ENCODE data around the gene SMPD1. TPM values are rescaled to one million over a fixed set of nuclear protein-coding genes. Genes with fewer than 3 reads are reported as not detected.

SMPD1 gene
- total and polyA plus RNA-seq, 2 of the 8 experiments (the other 6 are each of a cell fraction or from before 2014, with no cell fraction given): 1.9 to 2.4 TPM

DNA sequence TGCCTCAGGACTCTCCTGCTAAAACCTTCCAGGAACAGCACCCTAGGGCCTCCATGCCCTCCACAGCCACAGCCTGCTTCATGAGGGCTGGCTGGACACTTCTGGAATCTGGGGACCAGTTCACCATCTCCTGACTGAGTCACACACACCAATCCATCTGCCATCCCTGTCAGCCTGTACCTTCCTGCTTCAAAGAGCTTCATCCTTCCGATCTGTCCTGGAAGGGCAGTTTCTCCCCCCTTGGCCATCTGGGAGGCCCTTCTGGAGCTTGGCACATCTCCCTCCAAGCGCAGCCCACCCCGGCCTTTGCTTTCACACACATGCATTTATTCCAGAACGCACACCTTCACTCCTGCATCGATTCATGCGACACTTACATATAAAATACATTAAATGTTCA is 15.6 kb downstream of the SMPD1 start:
- H2AFZ ChIP-seq (ENCODE audit: low read length): no peak overlapping the region
- H3K9me3 ChIP-seq (ENCODE audit: insufficient read depth in 2 of 2, low read depth in 1 of 2, low read length in 1 of 2): no peaks in the 10 kb centered on the region
- H2AK5ac ChIP-seq (ENCODE audit: low read depth, low read length): no peak overlapping the region
- H3K27me3 ChIP-seq (replicated peaks in 1 of 4; ENCODE audit: control insufficient read depth in 3 of 4, extremely low read depth in 1 of 4, insufficient read depth in 3 of 4, low read length in 3 of 4): no peaks in the 10 kb centered on the region
- H2BK15ac ChIP-seq (ENCODE audit: low read length): no peak overlapping the region
- no peak overlapping the region for H3K4ac ChIP-seq (replicated peaks; ENCODE audit: insufficient read length, low read depth, low read length)
- FAIRE-seq: no peak
- ChIA-PET CTCF (ENCODE audit: partially characterized antibody) (interaction anchor here (1.1 to 9.5 kb wide), 7 partner anchors 11 to 37 kb away, joined by 3 to 79 read pairs (median 6); partner anchors contain the start of genes HPX and SMPD1), POLR2A (ENCODE audit: partially characterized antibody) (interaction anchor here (1.4 to 3.0 kb wide), 3 partner anchors 12 to 21 kb away, joined by 3 to 10 read pairs (median 7); partner anchors contain the start of gene APBB1)
- H4K20me1 ChIP-seq (replicated peaks in 1 of 2; ENCODE audit: control insufficient read depth in 1 of 2, insufficient read depth in 2 of 2, low read length in 2 of 2): peaks cover 2 to 14% of the 10 kb centered on the region in 2 experiments
- H4K91ac ChIP-seq (replicated peaks; ENCODE audit: insufficient read length, low read length): no peak overlapping the region
- no peaks in the 10 kb centered on the region for H3K23me2 ChIP-seq (ENCODE audit: low read depth, low read length)
- H2BK20ac ChIP-seq (ENCODE audit: low read length): no peak overlapping the region
- peak overlapping the region in 2 of 4 experiments; percentile 2 to 5; a peak in 2 of 7 replicates for H3K9ac ChIP-seq (replicated peaks in 1 of 4; ENCODE audit: extremely low read depth in 1 of 4, low read depth in 3 of 4, low read length in 3 of 4)
- peaks cover 8 to 15% (median 10%) of the 10 kb centered on the region in 4 experiments for H3K4me1 ChIP-seq (replicated peaks in 1 of 4; ENCODE audit: control insufficient read depth in 3 of 4, insufficient read depth in 4 of 4, low read length in 3 of 4)
- no peak for DNase-seq (ENCODE audit: low read depth in 1 of 2, low spot score in 2 of 2)
- no peak overlapping the region for H2BK120ac ChIP-seq (replicated peaks; ENCODE audit: low read depth, low read length)
- H3K23ac ChIP-seq (ENCODE audit: insufficient read length): no peak overlapping the region
- H3K56ac ChIP-seq (replicated peaks; ENCODE audit: insufficient read length, low read depth, low read length): no peak overlapping the region
- no peak overlapping the region for H3K14ac ChIP-seq (ENCODE audit: insufficient read length)
- H4K5ac ChIP-seq (ENCODE audit: insufficient read length, low read depth, low read length): no peak overlapping the region
- peaks cover 0 to 2% (median 0%) of the 10 kb centered on the region in 4 experiments; a peak in 1 of 8 replicates for H3K36me3 ChIP-seq (ENCODE audit: control insufficient read depth in 2 of 4, insufficient read depth in 4 of 4, low read length in 3 of 4)
- H3K79me2 ChIP-seq (ENCODE audit: control insufficient read depth in 1 of 2, insufficient read depth in 2 of 2, low read length in 2 of 2): no peaks in the 10 kb centered on the region
- H4K8ac ChIP-seq (ENCODE audit: extremely low read depth, insufficient read depth, low read length): no peak overlapping the region
- H2BK12ac ChIP-seq (ENCODE audit: low read depth, low read length): no peak overlapping the region
- WGBS, 2 experiments (ENCODE audit: extremely low coverage in 1 of 2, insufficient coverage in 1 of 2, insufficient read length in 1 of 2, insufficient replicate concordance in 2 of 2, low coverage in 1 of 2, low lambda C conversion rate in 2 of 2, missing lambda C conversion rate in 1 of 2): 94% methylated on average over 6 of the region's 6 CpGs; no CpG with 5 or more reads in 1 of the 2 experiments
- H3K79me1 ChIP-seq (ENCODE audit: low read depth, low read length): no peaks in the 10 kb centered on the region
- no peak overlapping the region for H3K27ac ChIP-seq (ENCODE audit: low read depth, low read length)
- H3K4me3 ChIP-seq (ENCODE audit: extremely low read depth in 1 of 4, insufficient read depth in 2 of 4, low read depth in 3 of 4, low read length in 4 of 4): no peak overlapping the region
- no peak overlapping the region for H3K18ac ChIP-seq (ENCODE audit: extremely low read depth, low read length)
- H3K4me2 ChIP-seq (ENCODE audit: insufficient read depth in 1 of 2, low read depth in 2 of 2, low read length in 2 of 2): peak overlapping the region; percentile 19 to 51; a peak in 2 of 4 replicates
- no peak overlapping the region for H2BK5ac ChIP-seq (ENCODE audit: low read depth, low read length)
- TF ChIP-seq, protein P1, sequence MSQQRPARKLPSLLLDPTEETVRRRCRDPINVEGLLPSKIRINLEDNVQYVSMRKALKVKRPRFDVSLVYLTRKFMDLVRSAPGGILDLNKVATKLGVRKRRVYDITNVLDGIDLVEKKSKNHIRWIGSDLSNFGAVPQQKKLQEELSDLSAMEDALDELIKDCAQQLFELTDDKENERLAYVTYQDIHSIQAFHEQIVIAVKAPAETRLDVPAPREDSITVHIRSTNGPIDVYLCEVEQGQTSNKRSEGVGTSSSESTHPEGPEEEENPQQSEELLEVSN (IDR thresholded peaks at IDR 0.05): no peak
- no peak for TF ChIP-seq ZNF274 (IDR thresholded peaks at IDR 0.05; ENCODE audit: borderline replicate concordance, extremely low read depth, low read length)
- TF ChIP-seq EGR1 (IDR thresholded peaks at IDR 0.05; ENCODE audit: borderline replicate concordance, low read depth, low read length): no peak
- no peak for TF ChIP-seq GABPA (IDR thresholded peaks at IDR 0.05; ENCODE audit: borderline replicate concordance, insufficient read depth, low read length)
- TF ChIP-seq, protein P2, sequence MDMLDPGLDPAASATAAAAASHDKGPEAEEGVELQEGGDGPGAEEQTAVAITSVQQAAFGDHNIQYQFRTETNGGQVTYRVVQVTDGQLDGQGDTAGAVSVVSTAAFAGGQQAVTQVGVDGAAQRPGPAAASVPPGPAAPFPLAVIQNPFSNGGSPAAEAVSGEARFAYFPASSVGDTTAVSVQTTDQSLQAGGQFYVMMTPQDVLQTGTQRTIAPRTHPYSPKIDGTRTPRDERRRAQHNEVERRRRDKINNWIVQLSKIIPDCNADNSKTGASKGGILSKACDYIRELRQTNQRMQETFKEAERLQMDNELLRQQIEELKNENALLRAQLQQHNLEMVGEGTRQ (IDR thresholded peaks at IDR 0.05; ENCODE audit: low read length): no peak
- no peak for TF ChIP-seq RBBP5 (IDR thresholded peaks at IDR 0.05; ENCODE audit: borderline replicate concordance, low read depth, low read length)
- no peak for TF ChIP-seq TAF1 (IDR thresholded peaks at IDR 0.05; ENCODE audit: low read depth, low read length)
- TF ChIP-seq KDM4A (IDR thresholded peaks at IDR 0.05; ENCODE audit: low read depth, low read length, severe bottlenecking): no peak
- no peak for TF ChIP-seq MAFK (IDR thresholded peaks at IDR 0.05; ENCODE audit: low read depth, low read length)
- TF ChIP-seq ASH2L (IDR thresholded peaks at IDR 0.05; ENCODE audit: low read length): no peak
- TF ChIP-seq EZH2 (IDR thresholded peaks at IDR 0.05; ENCODE audit: low read depth, low read length, severe bottlenecking): no peak
- TF ChIP-seq SIRT6 (IDR thresholded peaks at IDR 0.05; ENCODE audit: low read length): no peak
